Measurements from ENCODE around the gene COL4A4. TPM values are rescaled to one million over a fixed set of nuclear protein-coding genes. Genes with fewer than 3 reads are reported as not detected.

Gene COL4A4
- total and polyA plus RNA-seq, 2 donors (not counting 1 experiment from before 2014, with no cell fraction given): 6.2 to 30.2 TPM

DNA sequence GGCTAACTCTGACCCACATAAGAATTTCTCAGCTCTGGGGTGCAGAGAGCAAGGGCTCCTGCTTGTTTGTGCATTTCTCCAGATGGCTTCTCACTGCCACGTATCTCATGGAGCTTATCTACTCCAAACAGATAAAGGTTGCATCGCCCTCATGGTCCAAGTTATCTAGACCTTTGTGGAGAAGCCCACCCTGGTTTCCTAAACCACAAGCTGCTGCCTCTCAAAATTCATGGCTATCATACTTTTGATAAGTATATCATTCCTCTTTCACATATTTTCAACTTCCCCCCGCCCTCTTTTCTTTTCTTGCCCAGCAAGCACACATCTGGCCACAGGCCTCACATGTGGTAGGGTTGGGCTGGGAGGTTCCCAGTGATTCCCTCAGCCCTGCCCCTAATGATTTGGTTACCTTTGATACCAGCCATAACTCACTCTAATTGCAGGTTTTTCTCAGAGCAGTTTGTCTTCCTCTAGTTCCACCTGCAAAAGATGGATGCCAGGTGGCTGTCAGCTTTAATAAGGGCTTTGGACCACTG lies 182.1 kb downstream of the COL4A4 start:
- 89% methylated on average over 2 of the region's 3 CpGs for WGBS (ENCODE audit: insufficient coverage)
- ATAC-seq (ENCODE audit: low read depth) (no peak), DNase-seq (no peak)
- no peak overlapping the region for H3K4me3 ChIP-seq (ENCODE audit: control extremely low read depth in 1 of 5, extremely low read depth in 1 of 5, insufficient read depth in 1 of 5, low read depth in 2 of 5, low read length in 4 of 5)
- H3K27ac ChIP-seq (ENCODE audit: low read length in 2 of 2): no peak overlapping the region
- peaks cover 18 to 20% of the 10 kb centered on the region in 2 donors for H3K4me1 ChIP-seq (ENCODE audit: control insufficient read depth in 2 of 2, insufficient read depth in 2 of 2, low read length in 2 of 2)
- CTCF ChIA-PET: interaction anchor here (0.8 to 1.9 kb wide), 8 partner anchors 24 to 1321 kb away, joined by 3 to 14 read pairs (median 3); partner anchors contain the start of gene IRS1
- no peaks in the 10 kb centered on the region for H3K27me3 Mint-ChIP-seq
- POLR2A ChIA-PET: no interaction called here
- H3K9me3 ChIP-seq (ENCODE audit: control extremely low read depth in 1 of 3, control insufficient read depth in 2 of 3, insufficient read depth in 1 of 3, low read length in 2 of 3): no peaks in the 10 kb centered on the region
- H3K9me3 Mint-ChIP-seq (ENCODE audit: insufficient read depth): no peaks in the 10 kb centered on the region
- peaks cover 0 to 21% of the 10 kb centered on the region in 2 experiments for H3K36me3 ChIP-seq (replicated peaks in 1 of 2; ENCODE audit: control extremely low read depth in 1 of 2, control insufficient read depth in 1 of 2, extremely low read depth in 1 of 2, insufficient read depth in 2 of 2, low read length in 1 of 2)
- peaks cover 28% of the 10 kb centered on the region for H3K4me1 Mint-ChIP-seq
- peaks cover 15% of the 10 kb centered on the region for H4K20me1 ChIP-seq (ENCODE audit: control insufficient read depth, insufficient read depth, low read length, poor library complexity, severe bottlenecking)
- H3K9ac ChIP-seq (ENCODE audit: low read length): no peak overlapping the region
- no peaks in the 10 kb centered on the region for H3K27me3 ChIP-seq (replicated peaks in 1 of 4; ENCODE audit: control extremely low read depth in 1 of 4, control insufficient read depth in 3 of 4, insufficient read depth in 4 of 4, low read length in 3 of 4)
- no peak overlapping the region for H2AFZ ChIP-seq (ENCODE audit: insufficient read depth, low read depth, low read length, poor library complexity, severe bottlenecking)
- H3K79me2 ChIP-seq (ENCODE audit: control insufficient read depth, insufficient read depth, low read length): no peaks in the 10 kb centered on the region
- no peak overlapping the region for H3K4me2 ChIP-seq (replicated peaks; ENCODE audit: low read depth, low read length, poor library complexity, severe bottlenecking)
- TF ChIP-seq EZH2 (IDR thresholded peaks at IDR 0.05; ENCODE audit: borderline replicate concordance, insufficient read depth, low read depth, low read length, poor library complexity, severe bottlenecking): no peak
- TF ChIP-seq, protein P1, sequence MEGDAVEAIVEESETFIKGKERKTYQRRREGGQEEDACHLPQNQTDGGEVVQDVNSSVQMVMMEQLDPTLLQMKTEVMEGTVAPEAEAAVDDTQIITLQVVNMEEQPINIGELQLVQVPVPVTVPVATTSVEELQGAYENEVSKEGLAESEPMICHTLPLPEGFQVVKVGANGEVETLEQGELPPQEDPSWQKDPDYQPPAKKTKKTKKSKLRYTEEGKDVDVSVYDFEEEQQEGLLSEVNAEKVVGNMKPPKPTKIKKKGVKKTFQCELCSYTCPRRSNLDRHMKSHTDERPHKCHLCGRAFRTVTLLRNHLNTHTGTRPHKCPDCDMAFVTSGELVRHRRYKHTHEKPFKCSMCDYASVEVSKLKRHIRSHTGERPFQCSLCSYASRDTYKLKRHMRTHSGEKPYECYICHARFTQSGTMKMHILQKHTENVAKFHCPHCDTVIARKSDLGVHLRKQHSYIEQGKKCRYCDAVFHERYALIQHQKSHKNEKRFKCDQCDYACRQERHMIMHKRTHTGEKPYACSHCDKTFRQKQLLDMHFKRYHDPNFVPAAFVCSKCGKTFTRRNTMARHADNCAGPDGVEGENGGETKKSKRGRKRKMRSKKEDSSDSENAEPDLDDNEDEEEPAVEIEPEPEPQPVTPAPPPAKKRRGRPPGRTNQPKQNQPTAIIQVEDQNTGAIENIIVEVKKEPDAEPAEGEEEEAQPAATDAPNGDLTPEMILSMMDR (IDR thresholded peaks at IDR 0.05): no peak
- H3K27ac Mint-ChIP-seq: no peak overlapping the region
- H3K4me3 Mint-ChIP-seq: no peak overlapping the region
- intact Hi-C loops (cut with micrococcal nuclease): no loop called here

DNA sequence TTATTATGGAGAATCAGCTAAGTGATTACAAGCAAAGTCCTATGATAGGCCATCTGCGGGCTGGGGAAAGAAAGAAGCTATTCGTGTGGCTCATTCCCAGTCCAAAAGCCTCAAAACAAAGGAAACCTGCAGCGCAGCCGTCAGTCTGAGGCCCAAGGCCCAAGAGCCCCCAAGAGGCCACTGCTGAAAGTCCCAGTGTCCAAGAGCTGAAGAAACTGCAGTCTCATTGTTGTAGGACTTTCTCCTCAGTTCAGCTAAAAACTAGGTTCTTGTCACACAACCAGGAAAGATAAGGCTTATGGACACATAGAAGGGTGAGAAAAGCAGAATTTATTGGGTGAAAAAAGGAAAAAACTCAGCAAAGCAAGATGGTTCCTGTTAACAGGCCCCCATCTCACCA lies 185.0 kb downstream of the COL4A4 start:
- ChIA-PET CTCF (interaction anchor here (0.8 to 1.5 kb wide), 4 partner anchors 177 to 1094 kb away, joined by 3 to 4 read pairs (median 4); no protein-coding TSS in a partner anchor), POLR2A (no interaction called here)
- TF ChIP-seq, protein P1 (IDR thresholded peaks at IDR 0.05): no peak
- no peak for TF ChIP-seq EZH2 (IDR thresholded peaks at IDR 0.05; ENCODE audit: borderline replicate concordance, insufficient read depth, low read depth, low read length, poor library complexity, severe bottlenecking)
- H3K27ac ChIP-seq (ENCODE audit: low read length in 2 of 2): no peak overlapping the region
- peaks cover 9% of the 10 kb centered on the region for H3K79me2 ChIP-seq (ENCODE audit: control insufficient read depth, insufficient read depth, low read length)
- peaks cover 0 to 32% of the 10 kb centered on the region in 2 experiments for H3K36me3 ChIP-seq (replicated peaks in 1 of 2; ENCODE audit: control extremely low read depth in 1 of 2, control insufficient read depth in 1 of 2, extremely low read depth in 1 of 2, insufficient read depth in 2 of 2, low read length in 1 of 2)
- peaks cover 5 to 6% of the 10 kb centered on the region in 2 donors for H3K4me1 ChIP-seq (ENCODE audit: control insufficient read depth in 2 of 2, insufficient read depth in 2 of 2, low read length in 2 of 2)
- DNase-seq: no peak
- Mint-ChIP-seq H3K27me3 (no peaks in the 10 kb centered on the region), H3K4me1 (peaks cover 15% of the 10 kb centered on the region), H3K27ac (no peak overlapping the region), H3K4me3 (no peak overlapping the region), H3K9me3 (ENCODE audit: insufficient read depth) (no peaks in the 10 kb centered on the region)
- H2AFZ ChIP-seq (ENCODE audit: insufficient read depth, low read depth, low read length, poor library complexity, severe bottlenecking): no peak overlapping the region
- intact Hi-C loops (cut with micrococcal nuclease): no loop called here
- ATAC-seq (ENCODE audit: low read depth): no peak
- no peaks in the 10 kb centered on the region for H3K27me3 ChIP-seq (replicated peaks in 1 of 4; ENCODE audit: control extremely low read depth in 1 of 4, control insufficient read depth in 3 of 4, insufficient read depth in 4 of 4, low read length in 3 of 4)
- H3K9ac ChIP-seq (ENCODE audit: low read length): no peak overlapping the region
- 98% methylated on average over 4 of the region's 4 CpGs for WGBS (ENCODE audit: insufficient coverage)
- peaks cover 5% of the 10 kb centered on the region for H4K20me1 ChIP-seq (ENCODE audit: control insufficient read depth, insufficient read depth, low read length, poor library complexity, severe bottlenecking)
- H3K4me3 ChIP-seq (ENCODE audit: control extremely low read depth in 1 of 5, extremely low read depth in 1 of 5, insufficient read depth in 1 of 5, low read depth in 2 of 5, low read length in 4 of 5): no peak overlapping the region
- H3K9me3 ChIP-seq (ENCODE audit: control extremely low read depth in 1 of 3, control insufficient read depth in 2 of 3, insufficient read depth in 1 of 3, low read length in 2 of 3): no peaks in the 10 kb centered on the region
- H3K4me2 ChIP-seq (replicated peaks; ENCODE audit: low read depth, low read length, poor library complexity, severe bottlenecking): no peak overlapping the region

All from B cell (primary cell).